Dermis lymphatic vessel endothelial cell (primary cell): ENCODE results near the gene DOK6. TPM values are rescaled to one million over a fixed set of nuclear protein-coding genes. Genes with fewer than 3 reads are reported as not detected.

ENCODE experiments used
- total RNA-seq: library from RNA; depleted of rRNA; stranded (reverse); fragments of >200 nt; gene quantifications from 2 replicates; pipeline ENCODE4 v1.2.1, GENCODE V29; 2014

DOK6 gene
- 0.11 and 1.1 TPM in 2 replicates for total RNA-seq

GRCh38 chr18:69400253-69400975 lies at the start of gene DOK6:
DOK6 (plus strand) TSS chr18:69400888.

